Measurements from ENCODE around the gene THRA.
A peak's percentile ranks its signal among the peaks of the same experiment; 100 is the strongest.
"Not testable (repeated sequence)": the region's sequence is repeated elsewhere in the genome, so short reads cannot be mapped to it uniquely, and the experiment has no call there.

The THRA gene

GRCh38 chr17:40121181-40122135 lies 58.7 kb downstream of the THRA start, which contains the start of gene MSL1:
Gene MSL1 (plus strand): TSS chr17:40121971. CDS start chr17:40122613, 642 bp downstream.
- peak; percentile 68 for DNase-seq

GRCh38 chr17:40122136-40122998 lies 59.6 kb downstream of the THRA start:
- DNase-seq, result peak; percentile 27

GRCh38 chr17:40122999-40123810 lies 60.4 kb downstream of the THRA start:
- DNase-seq, result no peak

GRCh38 chr17:40123811-40124114 lies 61.0 kb downstream of the THRA start:
- DNase-seq, result no peak

- no peak for DNase-seq
These were observed 61.7 kb downstream of the THRA start for GRCh38 chr17:40124279-40125141.

GRCh38 chr17:40129498-40129897 lies 66.7 kb downstream of the THRA start:
- no peak for DNase-seq

- DNase-seq, result no peak
These were observed 67.7 kb downstream of the THRA start for GRCh38 chr17:40130352-40131042.

GRCh38 chr17:40134184-40134583 lies 71.4 kb downstream of the THRA start:
- DNase-seq, result no peak

- no peak for DNase-seq
These were observed 73.1 kb downstream of the THRA start for GRCh38 chr17:40135817-40136216.

GRCh38 chr17:40139566-40140058 lies 76.8 kb downstream of the THRA start:
- no peak for DNase-seq

GRCh38 chr17:40143166-40143565 lies 80.4 kb downstream of the THRA start:
- DNase-seq, result not testable (repeated sequence)
